HFFc6 (cell line): ENCODE data around the gene ZNF653. TPM values are rescaled to one million over a fixed set of nuclear protein-coding genes. Genes with fewer than 3 reads are reported as not detected.
"Not testable (repeated sequence)": the region's sequence is repeated elsewhere in the genome, so short reads cannot be mapped to it uniquely, and the experiment has no call there.

Source experiments
- DNase-seq: peaks from one replicate; pipeline ENCODE4 v3.0.0-alpha.2; 2018
- H3K27ac Mint-ChIP-seq: 2 replicates; pipeline ENCODE4 v1.8.0; 2020; ENCODE audit warnings: mild to moderate bottlenecking, mixed read lengths
- H3K27me3 Mint-ChIP-seq: 2 replicates; pipeline ENCODE4 v1.8.0; 2021; ENCODE audit warnings: mild to moderate bottlenecking, moderate library complexity, mixed read lengths; ENCODE audit not compliant: insufficient read depth
- H3K36me3 Mint-ChIP-seq: 2 replicates; pipeline ENCODE4 v1.8.0; 2021; ENCODE audit warnings: low read depth, mixed read lengths
- H3K4me1 Mint-ChIP-seq: 2 replicates; pipeline ENCODE4 v1.8.0; 2020; ENCODE audit warnings: low read depth, mixed read lengths
- H3K4me3 Mint-ChIP-seq: 2 replicates; pipeline ENCODE4 v1.8.0; 2020; ENCODE audit warnings: mild to moderate bottlenecking, moderate library complexity, mixed read lengths
- H3K9me3 Mint-ChIP-seq: 2 replicates; pipeline ENCODE4 v1.8.0; 2020; ENCODE audit warnings: mild to moderate bottlenecking, mixed read lengths
- total RNA-seq, 6 experiments: library from RNA; stranded (reverse); fragmentation: NEBNext Ultra II Directional; extraction: Animal tissue kit (Norgen Biotek cat#: 25700); gene quantifications; 2 replicates in 1 of 6; 3 replicates in 5 of 6; pipeline ENCODE4 v1.2.3, GENCODE V29; 2021
- TF ChIP-seq, protein P1 (sequence below): fragments of 200-600 bp; sonication (generic); IDR thresholded peaks from 2 replicates; pipeline ENCODE4 v1.5.0; 2021; ENCODE audit warnings: antibody characterized with exemption, mild to moderate bottlenecking

The ZNF653 gene
- total RNA-seq, 6 experiments from 2014 or later: 4.7 to 6.3 (median 5.3) TPM

DNA sequence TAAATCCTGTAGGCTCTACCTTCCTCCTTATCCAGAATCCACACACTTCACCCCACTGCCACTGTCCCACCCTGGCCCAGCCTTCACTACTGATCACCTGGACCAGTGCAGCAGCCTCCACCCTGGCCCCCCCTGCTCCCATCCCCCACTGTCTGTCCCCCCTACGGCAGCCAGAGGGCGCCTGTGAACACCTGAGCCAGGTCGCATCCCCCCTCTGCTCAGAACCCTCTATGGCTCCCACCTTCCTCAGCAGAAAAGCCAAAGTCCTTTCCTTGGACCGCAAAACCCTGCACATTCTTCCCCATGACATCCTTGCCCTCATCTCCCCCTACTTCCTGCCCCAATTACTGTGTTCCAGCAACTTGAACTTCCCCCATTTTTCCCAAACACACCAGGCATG lies 45.4 kb downstream of the ZNF653 start:
- no peak overlapping the region for H3K27ac Mint-ChIP-seq
- TF ChIP-seq, protein P1, sequence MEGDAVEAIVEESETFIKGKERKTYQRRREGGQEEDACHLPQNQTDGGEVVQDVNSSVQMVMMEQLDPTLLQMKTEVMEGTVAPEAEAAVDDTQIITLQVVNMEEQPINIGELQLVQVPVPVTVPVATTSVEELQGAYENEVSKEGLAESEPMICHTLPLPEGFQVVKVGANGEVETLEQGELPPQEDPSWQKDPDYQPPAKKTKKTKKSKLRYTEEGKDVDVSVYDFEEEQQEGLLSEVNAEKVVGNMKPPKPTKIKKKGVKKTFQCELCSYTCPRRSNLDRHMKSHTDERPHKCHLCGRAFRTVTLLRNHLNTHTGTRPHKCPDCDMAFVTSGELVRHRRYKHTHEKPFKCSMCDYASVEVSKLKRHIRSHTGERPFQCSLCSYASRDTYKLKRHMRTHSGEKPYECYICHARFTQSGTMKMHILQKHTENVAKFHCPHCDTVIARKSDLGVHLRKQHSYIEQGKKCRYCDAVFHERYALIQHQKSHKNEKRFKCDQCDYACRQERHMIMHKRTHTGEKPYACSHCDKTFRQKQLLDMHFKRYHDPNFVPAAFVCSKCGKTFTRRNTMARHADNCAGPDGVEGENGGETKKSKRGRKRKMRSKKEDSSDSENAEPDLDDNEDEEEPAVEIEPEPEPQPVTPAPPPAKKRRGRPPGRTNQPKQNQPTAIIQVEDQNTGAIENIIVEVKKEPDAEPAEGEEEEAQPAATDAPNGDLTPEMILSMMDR: peak; percentile 46; the same call in 1 of the 2 replicates
- no peaks in the 10 kb centered on the region for H3K36me3 Mint-ChIP-seq
- no peaks in the 10 kb centered on the region for H3K4me1 Mint-ChIP-seq
- no peak overlapping the region for H3K4me3 Mint-ChIP-seq
- H3K9me3 Mint-ChIP-seq: no peaks in the 10 kb centered on the region
- no peak for DNase-seq
- no peaks in the 10 kb centered on the region for H3K27me3 Mint-ChIP-seq

DNA sequence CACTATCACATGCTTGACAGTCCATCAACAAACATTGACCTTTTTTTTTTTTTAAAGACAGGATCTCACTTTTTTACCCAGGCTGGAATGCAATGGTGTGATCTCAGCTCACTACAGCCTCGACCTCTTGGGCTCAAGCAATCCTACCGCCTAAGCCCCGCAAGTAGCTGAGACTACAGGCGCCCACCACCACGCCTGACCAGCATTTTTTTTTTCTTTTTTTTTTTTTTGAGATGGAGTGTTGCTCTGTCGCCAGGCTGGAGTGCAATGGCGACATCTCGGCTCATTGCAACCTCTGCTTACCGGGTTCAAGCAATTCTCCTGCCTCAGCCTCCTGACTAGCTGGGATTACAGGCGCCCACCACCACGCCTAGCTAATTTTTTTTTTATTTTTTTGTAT lies 46.7 kb downstream of the ZNF653 start:
- not testable (repeated sequence) for H3K9me3 Mint-ChIP-seq, H3K4me3 Mint-ChIP-seq, H3K27ac Mint-ChIP-seq, H3K27me3 Mint-ChIP-seq, H3K36me3 Mint-ChIP-seq, H3K4me1 Mint-ChIP-seq, DNase-seq

DNA sequence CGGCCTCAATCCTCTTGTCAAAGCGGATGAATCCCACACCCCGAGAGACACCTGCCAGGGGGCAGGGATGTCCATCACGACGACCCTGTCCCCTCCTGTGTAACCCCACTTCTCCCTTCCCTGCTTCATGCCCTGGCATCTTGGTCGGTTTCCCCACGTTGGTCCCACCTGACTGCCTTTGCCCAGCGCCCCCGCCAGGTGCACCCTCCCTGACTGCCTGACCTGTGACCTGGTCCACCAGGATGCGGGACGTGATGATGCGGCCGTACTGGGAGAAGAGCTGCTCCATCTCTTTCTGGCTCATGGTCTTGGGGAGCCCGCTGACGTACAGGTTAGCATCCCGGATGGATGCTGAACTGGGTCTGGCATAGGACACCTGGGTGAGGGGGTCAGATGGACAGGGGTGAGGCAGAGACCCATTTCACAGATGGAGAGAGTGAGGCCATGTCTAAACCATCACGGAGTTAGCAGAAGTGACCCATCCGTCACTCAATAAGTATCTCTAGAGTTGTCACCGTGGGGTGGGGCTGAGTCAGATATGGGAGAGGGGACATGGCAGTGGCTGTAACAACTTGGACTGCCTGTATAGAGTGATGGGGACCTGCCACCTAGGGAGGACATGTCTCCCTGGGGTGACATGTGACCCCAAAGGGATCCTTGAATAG lies 47.3 kb downstream of the ZNF653 start:
- TF ChIP-seq, protein P1: no peak
- H3K9me3 Mint-ChIP-seq: no peaks in the 10 kb centered on the region
- no peak for DNase-seq
- H3K36me3 Mint-ChIP-seq: no peaks in the 10 kb centered on the region
- H3K27ac Mint-ChIP-seq: no peak overlapping the region
- H3K4me1 Mint-ChIP-seq: no peaks in the 10 kb centered on the region; the same call in 1 of the 2 replicates
- no peaks in the 10 kb centered on the region for H3K27me3 Mint-ChIP-seq
- no peak overlapping the region for H3K4me3 Mint-ChIP-seq

DNA sequence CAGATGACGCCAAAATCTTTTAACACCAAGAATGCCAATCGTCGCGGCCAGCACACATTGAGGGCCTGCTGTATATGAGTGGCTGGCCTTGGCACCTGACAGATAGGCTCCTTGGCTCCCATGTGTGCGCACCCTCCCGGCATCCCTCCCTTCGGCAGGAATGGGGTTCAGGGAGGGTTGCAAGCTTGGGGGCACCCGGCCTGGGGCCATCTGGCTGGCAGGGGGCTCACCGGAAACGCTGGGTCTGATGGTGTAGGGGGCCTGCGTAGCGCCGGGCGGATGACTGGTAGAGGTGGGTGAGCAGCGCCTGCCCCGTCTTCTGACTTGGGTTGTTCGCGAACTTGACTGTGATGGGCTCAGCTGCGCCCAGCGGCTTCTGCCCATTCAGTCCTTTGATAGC lies 47.8 kb downstream of the ZNF653 start:
- Mint-ChIP-seq H3K4me1 (no peaks in the 10 kb centered on the region; the same call in 1 of the 2 replicates), H3K36me3 (no peaks in the 10 kb centered on the region), H3K4me3 (no peak overlapping the region), H3K27me3 (no peaks in the 10 kb centered on the region), H3K27ac (no peak overlapping the region), H3K9me3 (no peaks in the 10 kb centered on the region)
- TF ChIP-seq, protein P1: no peak
- DNase-seq: no peak

DNA sequence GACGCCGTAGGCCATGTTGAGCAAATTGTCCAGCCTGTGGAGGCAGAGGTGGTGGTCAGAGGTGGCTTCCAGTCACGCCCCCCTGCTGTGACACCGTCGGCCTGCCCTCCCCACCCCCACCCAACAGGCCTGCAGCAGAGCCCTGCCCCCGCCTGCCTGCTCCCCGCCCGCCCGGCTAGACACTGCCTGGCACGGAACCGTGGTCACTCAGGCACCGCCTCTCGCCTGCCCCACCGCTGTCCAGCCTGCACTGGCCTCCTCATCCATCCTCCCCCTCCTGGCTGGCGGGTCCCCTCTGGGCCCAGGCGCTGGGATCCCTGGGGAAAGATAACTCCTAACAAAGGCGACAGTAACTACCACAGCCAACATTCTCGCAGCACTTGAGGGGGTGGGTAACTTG lies 48.5 kb downstream of the ZNF653 start:
- no peaks in the 10 kb centered on the region for H3K36me3 Mint-ChIP-seq
- H3K27ac Mint-ChIP-seq: no peak overlapping the region
- H3K9me3 Mint-ChIP-seq: no peaks in the 10 kb centered on the region
- no peaks in the 10 kb centered on the region; the same call in 1 of the 2 replicates for H3K4me1 Mint-ChIP-seq
- H3K4me3 Mint-ChIP-seq: no peak overlapping the region
- no peak for DNase-seq
- H3K27me3 Mint-ChIP-seq: no peaks in the 10 kb centered on the region; the same call in 1 of the 2 replicates
- TF ChIP-seq, protein P1: no peak

DNA sequence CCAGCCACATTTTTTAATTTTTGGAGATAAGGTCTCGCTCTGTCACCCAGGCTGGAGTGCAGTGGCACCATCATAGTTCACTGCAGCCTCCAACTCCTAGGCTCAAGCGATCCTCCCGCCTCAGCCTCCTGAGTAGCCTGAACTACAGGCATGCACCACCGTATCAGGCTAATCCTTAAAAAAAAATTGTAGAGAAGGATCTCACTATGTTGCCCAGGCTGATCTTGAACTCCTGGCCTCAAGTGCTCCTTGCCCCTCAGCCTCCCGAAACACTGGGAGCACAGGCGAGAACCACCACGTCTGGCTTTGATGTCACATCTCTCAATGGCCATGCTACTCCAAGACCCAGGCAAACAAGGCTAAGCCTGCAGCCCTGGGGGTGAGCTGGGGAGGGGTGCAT lies 49.0 kb downstream of the ZNF653 start:
- no peak overlapping the region for H3K27ac Mint-ChIP-seq
- H3K36me3 Mint-ChIP-seq: no peaks in the 10 kb centered on the region
- H3K4me1 Mint-ChIP-seq: no peaks in the 10 kb centered on the region; the same call in 1 of the 2 replicates
- DNase-seq: no peak
- H3K27me3 Mint-ChIP-seq: no peaks in the 10 kb centered on the region; the same call in 1 of the 2 replicates
- TF ChIP-seq, protein P1: no peak
- H3K4me3 Mint-ChIP-seq: no peak overlapping the region
- H3K9me3 Mint-ChIP-seq: no peaks in the 10 kb centered on the region

DNA sequence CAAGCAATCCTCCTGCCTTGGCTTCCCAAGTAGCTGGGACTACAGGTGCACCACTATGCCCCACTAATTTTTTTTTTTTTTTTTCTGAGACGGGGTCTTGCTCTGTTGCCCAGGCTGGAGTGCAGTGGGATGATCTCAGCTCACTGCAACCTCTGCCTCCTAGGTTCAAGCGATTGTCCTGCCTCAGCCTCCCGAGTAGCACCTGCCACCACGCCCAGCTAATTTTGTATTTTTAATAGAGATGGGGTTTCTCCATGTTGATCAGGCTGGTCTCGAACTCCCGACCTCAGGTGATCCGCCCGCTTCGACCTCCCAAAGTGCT lies 50.4 kb downstream of the ZNF653 start:
- H3K27ac Mint-ChIP-seq, H3K27me3 Mint-ChIP-seq, H3K9me3 Mint-ChIP-seq, H3K4me3 Mint-ChIP-seq, H3K36me3 Mint-ChIP-seq, DNase-seq, H3K4me1 Mint-ChIP-seq: not testable (repeated sequence)
